GM12864 (cell line): ENCODE data around the gene SH3BGRL2.
"Not testable (repeated sequence)": the region's sequence is repeated elsewhere in the genome, so short reads cannot be mapped to it uniquely, and the experiment has no call there.

Source experiments
- DNase-seq: peaks from one replicate; pipeline ENCODE4 v3.0.0-alpha.2; 2011; ENCODE audit warnings: low read depth
- H3K4me3 ChIP-seq: 2 replicates; pipeline ENCODE4 v1.5.1; 2011; ENCODE audit warnings: mild to moderate bottlenecking, low read depth, low read length, control low read depth
- TF ChIP-seq, protein P1 (sequence below): IDR thresholded peaks from 2 replicates; pipeline ENCODE4 v1.5.1; 2011; ENCODE audit warnings: low read depth, mild to moderate bottlenecking, moderate library complexity, low read length, control low read depth, inconsistent platforms; ENCODE audit errors: missing control alignments

The SH3BGRL2 gene

GRCh38 chr6:79612918-79613317, 18.2 kb upstream of the SH3BGRL2 start:
- TF ChIP-seq, protein P1, sequence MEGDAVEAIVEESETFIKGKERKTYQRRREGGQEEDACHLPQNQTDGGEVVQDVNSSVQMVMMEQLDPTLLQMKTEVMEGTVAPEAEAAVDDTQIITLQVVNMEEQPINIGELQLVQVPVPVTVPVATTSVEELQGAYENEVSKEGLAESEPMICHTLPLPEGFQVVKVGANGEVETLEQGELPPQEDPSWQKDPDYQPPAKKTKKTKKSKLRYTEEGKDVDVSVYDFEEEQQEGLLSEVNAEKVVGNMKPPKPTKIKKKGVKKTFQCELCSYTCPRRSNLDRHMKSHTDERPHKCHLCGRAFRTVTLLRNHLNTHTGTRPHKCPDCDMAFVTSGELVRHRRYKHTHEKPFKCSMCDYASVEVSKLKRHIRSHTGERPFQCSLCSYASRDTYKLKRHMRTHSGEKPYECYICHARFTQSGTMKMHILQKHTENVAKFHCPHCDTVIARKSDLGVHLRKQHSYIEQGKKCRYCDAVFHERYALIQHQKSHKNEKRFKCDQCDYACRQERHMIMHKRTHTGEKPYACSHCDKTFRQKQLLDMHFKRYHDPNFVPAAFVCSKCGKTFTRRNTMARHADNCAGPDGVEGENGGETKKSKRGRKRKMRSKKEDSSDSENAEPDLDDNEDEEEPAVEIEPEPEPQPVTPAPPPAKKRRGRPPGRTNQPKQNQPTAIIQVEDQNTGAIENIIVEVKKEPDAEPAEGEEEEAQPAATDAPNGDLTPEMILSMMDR = no peak
- no peak for DNase-seq
- H3K4me3 ChIP-seq = no peak overlapping the region

- no peak for DNase-seq
- H3K4me3 ChIP-seq = no peak overlapping the region
- TF ChIP-seq, protein P1 = no peak
Observed at GRCh38 chr6:79613912-79614311, 17.2 kb upstream of the SH3BGRL2 start.

- no peak for DNase-seq
- no peak overlapping the region for H3K4me3 ChIP-seq
- TF ChIP-seq, protein P1 = no peak
Observed at GRCh38 chr6:79614326-79615305, 16.5 kb upstream of the SH3BGRL2 start.

DNA sequence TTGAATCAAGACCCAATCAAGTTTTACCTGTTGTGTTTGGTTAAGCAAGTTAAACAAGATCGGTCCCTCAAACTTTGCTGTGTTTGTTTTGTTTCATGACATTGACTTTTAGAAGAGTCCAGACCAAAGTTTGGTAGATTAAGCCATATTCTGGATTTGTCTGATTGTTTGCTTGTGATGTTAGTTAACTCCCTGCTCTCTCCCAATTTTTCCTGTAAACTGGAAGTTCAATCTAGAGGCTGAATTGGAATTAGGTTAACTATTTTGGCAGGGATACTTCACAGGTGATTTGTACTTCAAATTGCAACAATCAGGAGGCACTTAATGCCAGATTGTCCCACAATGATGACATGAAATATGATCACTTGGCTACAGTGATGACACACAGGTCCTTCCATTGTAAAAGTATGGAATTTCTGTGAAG, 13.6 kb upstream of the SH3BGRL2 start:
- TF ChIP-seq, protein P1 = no peak
- H3K4me3 ChIP-seq = no peak overlapping the region
- DNase-seq = no peak

- not testable (repeated sequence) for DNase-seq, H3K4me3 ChIP-seq
Observed at GRCh38 chr6:79618425-79618824, 12.7 kb upstream of the SH3BGRL2 start.

DNA sequence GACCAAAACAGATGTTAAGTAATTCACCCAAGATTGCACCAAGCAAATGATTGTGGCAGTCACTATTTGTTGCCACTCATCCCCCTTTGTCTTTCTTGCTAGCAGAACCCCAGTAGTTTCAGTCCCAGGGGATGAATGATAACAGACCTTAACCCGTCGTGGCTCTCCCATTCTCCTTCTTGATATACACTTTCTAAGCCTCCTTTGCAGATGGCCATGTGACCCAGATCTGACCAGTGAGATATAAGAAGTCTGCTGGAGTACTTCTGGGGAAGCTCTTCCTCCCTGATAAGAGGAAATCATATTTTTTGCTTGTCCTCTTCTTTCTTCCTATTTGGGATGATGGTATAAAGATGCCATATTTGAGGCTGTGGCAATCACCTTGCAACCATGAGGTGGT, 9.6 kb upstream of the SH3BGRL2 start:
- DNase-seq = no peak
- no peak overlapping the region for H3K4me3 ChIP-seq
- TF ChIP-seq, protein P1 = no peak

DNA sequence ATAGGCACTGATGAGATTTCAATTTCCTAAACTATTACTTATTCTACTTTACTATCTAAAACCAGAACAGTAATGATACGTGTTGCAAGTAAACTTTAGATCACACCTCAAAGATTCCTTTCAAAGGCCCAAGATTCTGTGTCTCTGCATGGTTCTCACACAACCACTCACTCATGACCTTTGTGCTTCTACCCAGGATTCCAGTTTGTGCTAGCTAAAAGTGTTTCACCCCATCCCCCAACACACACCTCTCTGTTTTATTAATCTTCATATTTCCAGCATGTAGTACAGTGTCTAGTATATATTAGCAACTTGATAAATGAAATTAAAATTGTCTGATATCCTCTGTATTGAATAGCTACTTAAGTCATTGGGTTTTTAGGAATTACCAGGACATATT, 8.8 kb upstream of the SH3BGRL2 start:
- H3K4me3 ChIP-seq = no peak overlapping the region
- TF ChIP-seq, protein P1 = no peak
- no peak for DNase-seq
